ENCODE measurements around the gene GCN1.

Gene GCN1

DNA sequence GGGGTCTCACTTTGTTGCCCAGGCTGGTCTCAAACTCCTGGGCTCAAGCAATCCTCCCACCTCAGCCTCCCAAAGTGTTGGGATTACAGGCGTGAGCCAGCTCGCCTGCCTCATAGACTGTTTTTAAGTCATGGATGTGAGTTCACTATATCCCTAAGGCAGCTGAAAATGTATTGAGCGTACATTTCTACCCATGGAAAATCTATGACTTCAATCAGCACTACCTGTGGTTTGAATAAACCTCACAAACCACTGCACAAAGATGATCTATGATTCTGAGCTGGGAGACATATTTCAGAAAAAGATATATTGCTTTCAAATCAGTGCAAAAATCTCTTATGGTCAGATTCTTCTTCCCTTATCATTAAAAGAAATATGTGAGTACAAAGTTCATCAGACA lies 22.5 kb downstream of the GCN1 start:
- DNase-seq: no peak

- no peak for DNase-seq
Measured at GRCh38 chr12:120170631-120171030, 23.9 kb downstream of the GCN1 start.

- no peak for DNase-seq
Measured at GRCh38 chr12:120169946-120170345, 24.6 kb downstream of the GCN1 start.

- DNase-seq: no peak
Measured at GRCh38 chr12:120168337-120168736, 26.2 kb downstream of the GCN1 start.

DNA sequence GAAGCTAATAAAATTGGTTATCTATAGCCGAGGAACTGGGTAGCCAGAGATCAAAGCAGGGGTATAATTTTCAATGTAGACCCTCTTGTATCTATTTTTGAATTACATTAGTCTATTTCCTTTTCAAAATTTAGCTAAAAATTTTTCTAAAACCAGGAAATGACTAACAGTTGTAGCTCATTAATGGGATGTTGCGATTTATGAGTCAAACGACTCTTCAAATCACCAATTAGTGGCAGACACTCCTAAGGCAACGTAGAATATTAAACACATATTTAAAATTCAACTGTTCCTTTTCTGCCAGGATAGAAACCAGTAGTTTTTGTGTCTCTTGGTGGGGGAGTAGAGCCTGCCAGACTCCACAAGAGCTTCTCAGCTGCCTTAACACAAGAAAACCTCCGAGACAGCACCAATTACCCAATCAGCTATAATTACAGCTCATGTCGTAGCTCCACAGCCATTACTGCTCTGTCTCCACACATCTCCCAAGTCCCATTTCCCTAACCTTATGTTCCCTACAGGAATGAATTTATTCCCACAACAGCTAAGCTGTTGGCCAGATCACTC lies 26.9 kb downstream of the GCN1 start:
- DNase-seq: no peak

- no peak for DNase-seq
Measured at GRCh38 chr12:120164293-120164692, 30.2 kb downstream of the GCN1 start.

GRCh38 chr12:120162763-120163162 lies 31.8 kb downstream of the GCN1 start:
- DNase-seq: no peak

DNA sequence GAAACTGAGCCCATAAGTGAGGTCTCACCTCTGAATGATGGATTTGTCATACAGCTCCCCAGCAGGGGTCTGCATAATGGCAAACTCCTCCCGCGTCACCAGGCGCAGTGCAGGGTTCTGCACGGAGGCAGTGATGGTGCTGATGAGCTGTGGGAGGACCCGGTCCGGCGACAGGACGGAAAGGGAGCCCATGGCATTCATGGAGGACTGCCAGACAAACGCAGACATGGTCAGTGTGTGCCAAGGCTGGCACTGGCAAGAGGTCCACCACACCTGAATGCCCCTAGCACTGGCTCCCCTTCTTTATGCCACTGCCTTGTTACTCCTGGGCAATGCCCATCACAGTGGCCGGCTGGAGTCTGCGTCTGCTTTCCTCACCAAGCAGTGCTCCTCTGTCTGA lies 32.7 kb downstream of the GCN1 start:
- DNase-seq: no peak

DNA sequence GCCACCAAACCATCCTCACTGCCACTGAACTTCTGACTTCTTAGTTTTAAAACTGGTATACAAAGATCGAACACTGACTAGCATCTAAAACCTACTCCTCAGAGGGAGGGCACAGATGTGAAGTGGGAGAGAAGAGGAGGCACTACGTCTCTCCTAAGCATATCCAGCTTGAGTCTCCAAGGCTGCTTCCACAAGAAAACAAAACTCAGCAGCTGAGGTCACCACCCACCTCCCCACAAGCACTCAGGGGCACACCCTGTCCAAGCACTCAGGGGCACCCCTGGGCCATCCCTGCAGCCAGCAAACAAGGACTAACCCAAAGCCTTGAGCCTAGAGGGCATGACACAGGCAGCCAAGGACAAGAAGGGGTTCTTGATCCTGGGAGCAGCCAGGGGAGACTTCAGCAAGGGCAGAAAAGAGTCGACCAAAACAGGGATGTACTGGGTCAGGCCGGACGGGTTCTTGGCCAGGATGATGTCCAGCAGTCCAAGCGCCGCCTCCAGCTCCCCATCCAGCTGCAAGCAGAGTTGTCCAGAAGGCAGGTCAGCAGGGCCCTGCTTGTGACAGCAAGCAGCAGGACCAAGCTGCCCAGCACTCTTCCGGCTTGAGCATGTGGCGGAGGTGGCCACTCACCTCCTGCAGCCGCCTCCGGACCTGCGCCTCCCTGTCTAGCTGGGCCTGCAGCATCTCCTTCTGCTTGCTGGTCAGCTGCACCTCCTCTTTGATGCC lies 34.8 kb downstream of the GCN1 start:
- DNase-seq: no peak

DNA sequence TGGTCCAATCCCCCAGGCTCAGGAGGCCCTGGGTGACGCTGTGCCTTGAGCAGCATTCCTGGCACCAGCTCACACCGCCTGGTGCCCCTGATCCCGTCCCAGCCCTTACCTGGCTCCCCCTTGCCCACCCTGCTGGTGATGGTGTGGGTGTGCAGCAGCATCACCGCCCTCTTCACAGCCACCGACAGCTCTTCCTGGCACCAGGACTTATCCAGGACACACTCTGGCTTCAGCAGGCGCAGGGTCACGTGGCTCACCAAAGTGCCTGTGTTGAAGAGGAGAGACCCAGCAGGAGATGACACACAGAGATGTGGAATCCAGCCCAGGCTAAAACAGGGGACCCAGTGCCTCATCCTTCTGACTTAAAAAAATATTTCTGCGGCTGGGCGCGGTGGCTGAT lies 36.2 kb downstream of the GCN1 start:
- DNase-seq: no peak

DNA sequence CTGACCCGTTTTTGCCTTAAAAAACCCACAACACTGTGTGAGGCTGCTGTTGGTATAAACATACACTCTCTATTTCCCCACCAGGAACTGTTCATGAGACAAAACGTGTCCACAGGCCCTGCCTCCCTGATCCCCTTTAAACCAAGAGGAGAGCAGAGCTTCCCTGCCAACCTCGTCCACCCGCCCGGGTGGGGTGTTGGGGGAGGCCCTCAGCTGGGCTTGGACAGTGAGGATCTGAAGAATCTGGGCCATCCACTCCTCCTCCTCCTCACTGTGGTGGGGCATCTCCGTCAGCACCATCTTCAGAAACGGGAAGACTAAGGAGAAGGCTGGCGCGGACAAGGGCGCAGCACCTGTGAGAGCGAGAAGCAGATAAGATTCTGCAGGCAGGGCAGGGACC lies 36.8 kb downstream of the GCN1 start:
- no peak for DNase-seq

- no peak for DNase-seq
Measured at GRCh38 chr12:120156315-120157259, 37.9 kb downstream of the GCN1 start.

DNA sequence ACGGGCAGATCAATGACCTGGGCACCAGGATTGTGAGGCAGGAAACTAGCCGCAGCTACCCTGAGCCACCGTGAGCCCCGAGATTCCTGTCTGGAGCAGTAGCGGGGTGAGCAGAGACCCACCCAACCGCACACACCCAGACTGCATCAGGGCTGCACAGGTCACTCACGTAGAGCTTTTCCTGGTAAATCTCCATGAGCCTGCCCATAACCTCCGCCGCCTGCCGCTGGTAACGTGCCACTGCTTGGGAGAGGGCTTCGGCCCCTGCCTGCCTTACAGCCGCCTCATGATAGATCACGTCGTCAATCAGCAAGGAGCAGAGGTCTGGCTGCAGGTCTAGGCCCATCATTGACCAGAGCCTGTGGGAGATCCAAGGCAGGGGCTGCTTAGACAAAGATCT lies 39.4 kb downstream of the GCN1 start:
- DNase-seq: no peak

GRCh38 chr12:120150919-120151525 lies 43.5 kb downstream of the GCN1 start:
- no peak for DNase-seq

- DNase-seq: no peak
Measured at GRCh38 chr12:120148011-120148410, 46.5 kb downstream of the GCN1 start.

DNA sequence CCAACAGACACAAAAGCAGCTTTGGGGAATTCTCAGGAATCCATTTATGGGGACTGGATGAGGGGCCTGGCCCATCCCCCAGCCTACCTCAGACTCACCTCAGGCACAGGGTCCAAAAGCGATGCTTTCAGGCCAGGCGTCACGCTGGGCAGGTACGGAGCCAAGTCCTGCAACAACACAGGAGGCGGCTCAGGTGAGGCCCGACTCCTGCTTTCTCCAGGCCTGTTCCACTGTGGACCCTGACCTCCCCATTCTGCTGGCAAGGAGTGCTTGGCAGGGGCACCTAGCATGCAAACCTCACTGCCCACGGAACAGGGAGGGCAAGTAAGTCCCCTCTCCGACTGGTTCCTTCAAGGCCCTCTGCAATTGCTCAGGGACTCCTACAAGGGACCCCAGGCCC lies 49.4 kb downstream of the GCN1 start:
- DNase-seq: no peak

- DNase-seq: no peak
Measured at GRCh38 chr12:120144215-120144614, 50.3 kb downstream of the GCN1 start.

DNA sequence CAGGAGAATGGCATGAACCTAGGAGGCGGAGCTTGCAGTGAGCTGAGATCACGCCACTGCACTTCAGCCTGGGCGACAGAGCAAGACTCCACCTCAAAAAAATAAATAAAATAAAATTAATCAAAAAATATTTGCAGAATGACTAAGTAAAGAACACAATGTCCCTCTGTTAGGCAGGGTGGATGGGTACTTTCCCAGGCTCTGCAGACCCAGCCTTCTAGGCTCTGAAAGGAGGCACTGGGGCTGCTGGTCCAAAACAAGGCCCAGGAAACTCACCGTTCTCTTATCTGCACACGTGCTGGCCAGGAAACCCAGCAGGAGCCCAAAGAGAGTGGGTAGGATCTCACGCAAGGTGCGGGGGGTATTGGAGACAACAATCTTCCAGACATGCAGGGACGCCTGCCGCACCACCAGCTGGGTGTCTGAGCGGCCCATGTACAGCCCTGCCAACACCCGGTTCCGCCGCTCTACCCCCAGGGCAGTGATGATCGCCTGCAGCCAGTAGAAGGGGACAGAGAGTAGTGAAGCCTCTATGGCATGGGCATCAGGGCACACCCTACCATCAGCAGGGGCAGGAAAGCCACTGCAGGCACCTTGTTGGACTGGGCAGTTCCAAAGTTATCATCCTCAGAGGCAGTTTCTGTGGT lies 52.2 kb downstream of the GCN1 start:
- no peak for DNase-seq

- DNase-seq: no peak
Measured at GRCh38 chr12:120141336-120141735, 53.2 kb downstream of the GCN1 start.

DNA sequence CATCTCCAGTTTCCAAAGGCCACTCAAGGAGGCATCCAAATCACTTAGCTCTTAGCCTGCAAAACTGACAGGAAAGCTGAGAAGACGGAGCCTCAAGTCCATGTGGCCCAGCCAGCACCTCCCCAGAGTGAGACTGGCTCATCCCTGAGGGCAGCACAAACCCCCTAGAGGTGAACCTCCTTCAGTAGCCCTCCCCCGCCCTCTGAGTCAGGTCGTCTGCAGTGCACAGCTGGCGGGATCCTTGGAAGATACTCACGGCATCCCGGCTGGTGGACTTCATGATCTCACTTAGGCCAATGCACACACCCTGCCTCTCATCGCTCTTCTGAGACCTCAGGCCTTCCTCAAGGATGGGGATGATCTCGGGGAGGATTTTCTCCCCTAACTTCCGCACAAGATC lies 53.9 kb downstream of the GCN1 start:
- DNase-seq: no peak

DNA sequence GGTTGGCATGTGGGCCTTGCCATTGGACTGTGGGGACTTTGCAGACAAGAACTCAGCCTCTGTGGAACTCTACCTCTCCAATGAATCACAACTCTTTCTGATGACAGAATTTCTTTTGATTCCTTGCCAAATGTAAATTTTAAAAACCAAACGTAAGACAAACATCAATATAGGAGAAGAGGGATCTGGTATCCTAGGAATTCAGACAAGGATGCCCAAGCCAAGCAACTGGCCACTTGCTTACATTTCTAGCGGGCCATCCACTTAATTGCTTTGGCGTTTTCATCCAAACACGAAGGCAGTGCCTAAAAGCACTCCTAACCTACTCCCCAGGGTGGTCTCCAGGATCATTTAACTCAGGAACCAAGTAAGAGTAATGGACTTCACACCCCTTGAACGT lies 54.6 kb downstream of the GCN1 start:
- no peak for DNase-seq

DNA sequence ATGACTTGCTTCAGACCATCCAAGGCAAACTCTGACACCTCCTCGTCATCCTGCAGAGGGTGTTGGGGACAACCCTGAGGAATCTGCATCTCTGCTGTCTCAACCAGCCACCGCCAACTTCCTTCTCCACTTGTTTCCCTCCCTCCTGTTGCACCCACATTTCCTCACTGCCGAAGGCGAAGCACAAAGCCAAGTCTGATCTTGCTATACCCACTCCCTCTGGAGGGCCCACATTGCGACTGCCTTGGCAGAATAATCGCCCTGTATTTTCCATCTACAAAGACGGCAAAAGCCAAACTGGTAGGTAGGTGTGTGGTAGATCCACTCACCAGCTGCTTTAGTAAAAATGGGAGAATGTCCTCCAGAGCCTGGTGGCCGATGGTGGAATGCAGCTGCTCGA lies 56.1 kb downstream of the GCN1 start:
- DNase-seq: no peak

GRCh38 chr12:120137833-120138232 lies 56.7 kb downstream of the GCN1 start:
- DNase-seq: no peak
